GM03348 (cell line): ENCODE data around the gene PIK3CD.
A peak's percentile ranks its signal among the peaks of the same experiment; 100 is the strongest.
"Not testable (repeated sequence)": the region's sequence is repeated elsewhere in the genome, so short reads cannot be mapped to it uniquely, and the experiment has no call there.

Experiments
- DNase-seq: peaks from one replicate; pipeline ENCODE4 v3.0.0; 2012; ENCODE audit warnings: low spot score

The PIK3CD gene

GRCh38 chr1:9654834-9655723, 3.5 kb downstream of the PIK3CD start:
- DNase-seq: no peak

- no peak for DNase-seq
These were observed 4.3 kb downstream of the PIK3CD start for GRCh38 chr1:9655836-9656235.

GRCh38 chr1:9657521-9658032, 6.0 kb downstream of the PIK3CD start:
- DNase-seq: no peak

GRCh38 chr1:9658199-9658598, 6.7 kb downstream of the PIK3CD start:
- DNase-seq: no peak

DNA sequence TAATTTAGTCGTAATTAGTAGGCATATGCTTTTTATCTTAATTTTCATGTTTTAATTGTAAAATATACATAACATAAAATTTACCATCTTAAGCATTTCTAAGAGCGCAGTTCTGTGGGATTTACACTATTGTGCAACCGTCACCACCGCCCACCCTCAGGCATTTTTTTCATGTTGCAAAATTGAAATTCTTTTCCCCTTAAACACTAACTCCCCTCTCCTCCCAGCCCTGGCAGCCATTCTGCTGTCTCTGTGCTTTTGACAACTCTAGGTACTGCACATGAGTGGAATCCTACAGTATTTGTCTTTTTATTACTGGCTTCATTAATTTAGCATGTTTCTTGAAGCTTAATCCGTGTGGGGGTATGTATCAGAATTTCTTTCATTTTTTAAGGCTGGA, 7.8 kb downstream of the PIK3CD start:
- DNase-seq: peak; percentile 86

DNA sequence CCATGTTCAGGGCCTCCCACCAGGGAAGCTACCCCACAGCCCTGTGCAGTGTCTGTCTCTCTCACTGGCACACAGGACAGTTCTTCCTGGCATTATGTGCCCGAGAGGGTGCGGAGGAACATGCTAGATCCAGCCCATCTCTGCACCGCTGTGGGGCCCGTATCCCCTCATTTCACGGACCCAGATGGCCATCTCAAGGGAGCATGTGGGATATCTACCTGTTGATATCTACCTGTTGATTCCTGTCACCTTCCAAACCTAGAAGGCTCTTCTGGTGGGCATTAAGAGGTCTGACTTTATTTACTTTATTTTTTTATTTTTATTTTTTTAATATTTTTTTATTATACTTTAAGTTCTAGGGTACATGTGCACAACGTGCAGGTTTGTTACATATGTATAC, 11.7 kb downstream of the PIK3CD start:
- no peak for DNase-seq

GRCh38 chr1:9665193-9665592, 13.7 kb downstream of the PIK3CD start:
- DNase-seq: no peak

DNA sequence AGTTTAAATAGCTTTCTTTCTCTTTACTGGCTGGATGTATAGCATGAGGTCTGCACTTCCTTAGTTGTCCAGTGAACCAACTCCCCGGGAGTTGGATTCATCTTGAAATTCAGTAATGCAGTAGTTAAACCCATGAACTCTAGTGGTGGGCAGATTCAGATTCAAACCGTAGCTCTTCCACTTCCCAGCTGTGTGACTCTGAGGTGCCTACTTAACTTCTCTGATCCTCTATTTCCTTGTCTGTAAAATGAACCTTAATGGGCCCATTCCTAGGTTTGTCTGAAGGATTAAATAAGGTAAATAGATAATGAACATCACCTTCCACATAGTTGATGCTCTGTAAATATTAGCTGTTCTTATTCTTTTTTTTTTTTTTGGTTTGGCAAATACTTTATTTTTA, 16.5 kb downstream of the PIK3CD start:
- DNase-seq: no peak

GRCh38 chr1:9670085-9670484, 18.6 kb downstream of the PIK3CD start:
- no peak for DNase-seq

DNA sequence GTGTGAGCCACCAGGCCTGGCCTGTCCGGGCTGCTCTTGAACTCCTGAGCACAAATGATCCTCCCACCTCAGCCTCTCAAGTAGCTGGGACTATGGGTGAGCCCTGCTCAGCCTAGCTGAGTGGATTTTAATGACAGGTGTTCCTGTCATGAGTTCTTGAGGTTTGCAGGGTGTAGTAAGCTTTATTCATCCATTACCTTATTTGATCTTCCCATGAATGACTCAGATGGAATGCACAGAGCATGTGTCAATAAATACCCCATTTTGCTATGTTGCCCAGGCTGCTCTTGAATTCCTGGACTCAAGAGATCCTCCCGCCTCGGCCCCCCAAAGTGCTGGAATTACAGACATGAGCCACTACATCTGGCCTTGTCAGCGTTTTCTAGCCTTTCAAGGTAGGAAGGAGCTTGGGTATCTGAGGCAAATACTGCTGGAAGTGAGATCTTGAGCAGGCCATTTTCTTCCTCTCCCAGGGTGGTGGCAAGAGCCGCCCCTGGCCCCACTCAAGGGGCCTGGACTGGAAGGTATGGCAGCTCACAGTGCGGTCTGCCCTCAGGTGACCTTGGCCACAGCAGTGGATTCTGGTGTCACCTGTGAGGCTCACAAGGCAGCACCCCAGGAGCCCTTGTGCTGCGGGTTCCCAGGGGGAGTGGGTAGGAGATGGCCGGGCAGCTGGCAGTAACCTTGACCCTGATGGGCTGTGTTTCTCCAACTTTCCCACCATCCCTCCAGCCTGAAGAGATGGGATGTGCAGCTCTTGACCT, 20.0 kb downstream of the PIK3CD start:
- DNase-seq: peak; percentile 36

- no peak for DNase-seq
These were observed 20.9 kb downstream of the PIK3CD start for GRCh38 chr1:9672444-9672843.

GRCh38 chr1:9675393-9675792, 23.9 kb downstream of the PIK3CD start:
- DNase-seq: no peak

GRCh38 chr1:9676128-9676527, 24.6 kb downstream of the PIK3CD start:
- DNase-seq: not testable (repeated sequence)

GRCh38 chr1:9676815-9677393, 25.4 kb downstream of the PIK3CD start:
- DNase-seq: no peak

- no peak for DNase-seq
These were observed 28.6 kb downstream of the PIK3CD start for GRCh38 chr1:9680091-9680490.

- DNase-seq: no peak
These were observed 29.3 kb downstream of the PIK3CD start for GRCh38 chr1:9680828-9681227.

- no peak for DNase-seq
These were observed 33.3 kb downstream of the PIK3CD start for GRCh38 chr1:9684801-9685200.

- DNase-seq: peak; percentile 68
These were observed 35.8 kb downstream of the PIK3CD start for GRCh38 chr1:9687120-9687873.

DNA sequence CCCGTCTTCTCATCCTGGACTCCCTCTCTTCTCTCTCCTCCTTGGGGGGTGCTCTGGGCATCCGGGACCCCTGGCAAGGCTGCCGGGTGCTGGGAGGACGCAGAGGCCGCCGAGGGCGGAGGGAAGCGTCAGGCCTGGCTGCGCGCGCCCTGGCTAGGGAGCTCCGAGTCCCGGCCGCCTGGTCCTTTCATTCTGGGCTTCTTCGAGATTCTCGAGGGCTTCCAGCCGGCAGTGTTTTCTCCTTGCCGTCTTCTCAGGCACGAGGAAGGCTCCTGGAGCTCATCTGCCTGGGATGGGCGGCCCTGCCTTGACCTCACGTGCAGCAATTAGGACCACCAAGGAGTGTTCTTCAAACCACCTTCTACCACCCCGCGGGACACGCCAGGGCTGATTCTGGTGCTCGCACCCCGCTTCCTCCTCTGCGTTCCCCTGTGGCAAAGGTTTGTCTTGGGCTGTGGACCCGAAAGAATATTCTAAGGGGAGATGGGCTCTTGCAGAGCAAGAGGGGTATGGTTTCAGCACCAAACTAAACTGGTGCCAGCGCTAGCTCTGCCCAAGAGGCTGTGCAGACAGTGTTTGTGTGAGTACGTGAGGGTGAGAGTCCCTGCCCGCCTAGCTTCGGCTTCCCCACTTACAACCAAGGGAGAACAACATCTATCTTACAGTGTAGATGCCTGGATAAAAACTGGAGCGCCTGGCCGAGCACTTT, 36.5 kb downstream of the PIK3CD start:
- DNase-seq: peak; percentile 62

GRCh38 chr1:9688599-9688998, 37.1 kb downstream of the PIK3CD start:
- no peak for DNase-seq

- peak; percentile 98 for DNase-seq
These were observed 37.6 kb downstream of the PIK3CD start for GRCh38 chr1:9689011-9689706.
